ENCODE results near the gene RCAN1.

The RCAN1 gene

GRCh38 chr21:34614628-34615486 lies at the start of gene RCAN1:
TSS of gene RCAN1 (minus strand) at chr21:34615113. CDS start at chr21:34615011, 102 bp downstream.
- DNase-seq (ENCODE audit: extremely low read depth in 1 of 2, low read depth in 1 of 2) = peak; percentile 62 to 79

- DNase-seq (ENCODE audit: extremely low read depth in 1 of 2, low read depth in 1 of 2) = no peak
Observed at GRCh38 chr21:34661848-34662247, 46.9 kb upstream of the RCAN1 start.

GRCh38 chr21:34653522-34653921 lies 38.6 kb upstream of the RCAN1 start:
- no peak for DNase-seq (ENCODE audit: extremely low read depth in 1 of 2, low read depth in 1 of 2)

- no peak for DNase-seq (ENCODE audit: extremely low read depth in 1 of 2, low read depth in 1 of 2)
Observed at GRCh38 chr21:34651642-34652041, 36.7 kb upstream of the RCAN1 start.

- DNase-seq (ENCODE audit: extremely low read depth in 1 of 2, low read depth in 1 of 2) = no peak
Observed at GRCh38 chr21:34650861-34651431, 36.0 kb upstream of the RCAN1 start.

- DNase-seq (ENCODE audit: extremely low read depth in 1 of 2, low read depth in 1 of 2) = no peak
Observed at GRCh38 chr21:34649400-34649799, 34.5 kb upstream of the RCAN1 start.

- no peak for DNase-seq (ENCODE audit: extremely low read depth in 1 of 2, low read depth in 1 of 2)
Observed at GRCh38 chr21:34648739-34649297, 33.9 kb upstream of the RCAN1 start.

- DNase-seq (ENCODE audit: extremely low read depth in 1 of 2, low read depth in 1 of 2) = no peak
Observed at GRCh38 chr21:34647555-34647954, 32.6 kb upstream of the RCAN1 start.

- no peak for DNase-seq (ENCODE audit: extremely low read depth in 1 of 2, low read depth in 1 of 2)
Observed at GRCh38 chr21:34644825-34645224, 29.9 kb upstream of the RCAN1 start.

- peak in 1 of 2 donors; percentile 11 for DNase-seq (ENCODE audit: extremely low read depth in 1 of 2, low read depth in 1 of 2)
Observed at GRCh38 chr21:34642211-34643075, 27.5 kb upstream of the RCAN1 start.

- DNase-seq (ENCODE audit: extremely low read depth in 1 of 2, low read depth in 1 of 2) = peak in 1 of 2 donors; percentile 15
Observed at GRCh38 chr21:34640858-34641257, 25.9 kb upstream of the RCAN1 start.

GRCh38 chr21:34639882-34640788 lies 25.2 kb upstream of the RCAN1 start:
- DNase-seq (ENCODE audit: extremely low read depth in 1 of 2, low read depth in 1 of 2) = peak in 1 of 2 donors; percentile 14

GRCh38 chr21:34639250-34639649 lies 24.3 kb upstream of the RCAN1 start:
- DNase-seq (ENCODE audit: extremely low read depth in 1 of 2, low read depth in 1 of 2) = no peak

- DNase-seq (ENCODE audit: extremely low read depth in 1 of 2, low read depth in 1 of 2) = no peak
Observed at GRCh38 chr21:34636961-34637360, 22.0 kb upstream of the RCAN1 start.

GRCh38 chr21:34635307-34635706 lies 20.4 kb upstream of the RCAN1 start:
- DNase-seq (ENCODE audit: extremely low read depth in 1 of 2, low read depth in 1 of 2) = no peak

- no peak for DNase-seq (ENCODE audit: extremely low read depth in 1 of 2, low read depth in 1 of 2)
Observed at GRCh38 chr21:34632498-34632897, 17.6 kb upstream of the RCAN1 start.

GRCh38 chr21:34630536-34631143 lies 15.7 kb upstream of the RCAN1 start:
- DNase-seq (ENCODE audit: extremely low read depth in 1 of 2, low read depth in 1 of 2) = no peak

- no peak for DNase-seq (ENCODE audit: extremely low read depth in 1 of 2, low read depth in 1 of 2)
Observed at GRCh38 chr21:34626131-34626530, 11.2 kb upstream of the RCAN1 start.

GRCh38 chr21:34625030-34625593 lies 10.2 kb upstream of the RCAN1 start:
- DNase-seq (ENCODE audit: extremely low read depth in 1 of 2, low read depth in 1 of 2) = no peak
